Suppressor macrophage treated with lipopolysaccharide for 1 hour (primary cell): Measurements from ENCODE around the gene ZNF143.

ENCODE experiments used
- DNase-seq, 3 donors: peaks; one replicate each; pipeline ENCODE4 v3.0.0-alpha.2; 2020 to 2022

ZNF143 gene

DNA sequence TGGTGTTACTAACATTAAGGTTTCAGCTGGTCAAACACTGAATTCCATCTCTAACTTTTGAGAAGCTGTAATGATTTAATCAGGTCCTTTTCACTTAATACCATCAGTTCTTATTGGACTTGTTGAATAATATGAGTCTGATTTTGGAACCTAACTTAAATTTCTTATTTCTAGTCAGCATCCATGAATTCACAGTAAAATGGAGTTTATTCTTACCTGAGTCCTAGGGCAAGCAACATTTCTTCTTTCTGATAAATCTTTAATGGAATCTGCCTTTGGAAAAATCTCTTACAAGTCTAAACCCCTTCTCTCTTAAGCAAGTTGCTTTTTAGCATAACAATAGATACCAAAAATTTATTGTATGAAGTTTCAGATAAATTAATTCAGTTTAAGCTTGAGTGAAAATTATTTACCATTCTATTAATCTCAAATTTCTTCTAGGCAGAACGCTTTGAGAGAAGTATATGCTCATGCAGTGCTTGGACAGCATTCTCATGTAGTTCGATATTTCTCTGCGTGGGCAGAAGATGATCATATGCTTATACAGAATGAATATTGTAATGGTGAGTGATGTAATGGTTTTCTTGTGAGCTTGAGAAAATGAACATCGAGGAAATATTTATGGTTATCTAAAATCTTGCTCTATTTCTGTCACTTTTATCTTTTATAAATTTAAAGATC, 116.0 kb downstream of the ZNF143 start:
- peak; percentile 27 to 60 (median 50) for DNase-seq

DNA sequence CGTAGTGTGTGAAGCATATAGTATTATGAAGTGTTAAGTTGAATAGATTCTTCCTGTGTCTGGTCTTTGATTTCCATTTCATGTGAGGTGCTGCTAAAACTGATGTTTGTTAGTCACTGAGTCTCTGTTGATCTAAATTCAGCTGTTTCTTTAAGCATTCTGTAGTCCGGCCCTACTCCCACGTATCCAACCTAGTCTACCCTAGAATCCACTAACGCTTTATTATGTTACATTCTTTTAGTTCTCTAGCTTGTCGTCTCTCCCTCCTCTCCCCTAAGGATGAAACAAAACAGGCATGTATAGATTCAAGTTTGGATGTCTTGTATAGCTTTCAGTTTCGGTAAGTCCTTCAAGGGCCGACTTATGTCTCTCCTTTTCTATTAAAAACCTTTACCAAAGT, 116.7 kb downstream of the ZNF143 start:
- no peak for DNase-seq
